Esophagus muscularis mucosa (tissue), 4 donors: ENCODE measurements around the gene METTL6.

ENCODE experiments used
- CTCF ChIP-seq, 3 experiments: fragments of 200-600 bp in 2 of 3; fragments of 450-650 bp in 1 of 3; sonication (generic) in 2 of 3; IDR thresholded peaks; one replicate each; pipeline ENCODE4 v1.5.1; 2017 to 2019; ENCODE audit warnings: antibody characterized with exemption in 3 of 3, mild to moderate bottlenecking in 2 of 3, moderate library complexity in 1 of 3
- EP300 ChIP-seq: sonication (generic); formaldehyde crosslinking; IDR thresholded peaks from one replicate; pipeline ENCODE4 v1.6.1; 2017; ENCODE audit warnings: antibody characterized with exemption
- POLR2A ChIP-seq: fragments of 450-650 bp; IDR thresholded peaks from one replicate; pipeline ENCODE4 v1.6.1; 2017; ENCODE audit warnings: antibody characterized with exemption, moderate library complexity, mild to moderate bottlenecking, low read depth
- POLR2AphosphoS5 ChIP-seq, 2 donors: sonication (generic); formaldehyde crosslinking; IDR thresholded peaks; one replicate each; pipeline ENCODE4 v1.6.1; 2017; ENCODE audit warnings: antibody characterized with exemption in 2 of 2

- TF ChIP-seq CTCF (IDR thresholded peaks at IDR 0.05) (no peak), POLR2AphosphoS5 (IDR thresholded peaks at IDR 0.05) (no peak), POLR2A (no peak), EP300 (no peak)
Measured at GRCh38 chr3:15475161-15475560, 47.8 kb upstream of the METTL6 start.
